SU-DHL-6 (cell line): ENCODE measurements around the gene FCRL5.
"Not testable (repeated sequence)": the region's sequence is repeated elsewhere in the genome, so short reads cannot be mapped to it uniquely, and the experiment has no call there.

Experiments
- EZH2phosphoT487 ChIP-seq: fragments of 200-600 bp; sonication (generic), shearing (Covaris generic); conservative IDR thresholded peaks from 2 replicates; pipeline ENCODE4 v1.6.1; 2018; ENCODE audit warnings: mild to moderate bottlenecking, antibody characterized with exemption, low read length, moderate library complexity, mixed read lengths
- TF ChIP-seq, protein P1 (sequence below): fragments of 200-600 bp; sonication (generic); IDR thresholded peaks from one replicate; pipeline ENCODE4 v1.5.1; 2017; ENCODE audit warnings: antibody characterized with exemption, mild to moderate bottlenecking, low read length, moderate library complexity; ENCODE audit not compliant: insufficient read depth, poor library complexity, severe bottlenecking

DNA sequence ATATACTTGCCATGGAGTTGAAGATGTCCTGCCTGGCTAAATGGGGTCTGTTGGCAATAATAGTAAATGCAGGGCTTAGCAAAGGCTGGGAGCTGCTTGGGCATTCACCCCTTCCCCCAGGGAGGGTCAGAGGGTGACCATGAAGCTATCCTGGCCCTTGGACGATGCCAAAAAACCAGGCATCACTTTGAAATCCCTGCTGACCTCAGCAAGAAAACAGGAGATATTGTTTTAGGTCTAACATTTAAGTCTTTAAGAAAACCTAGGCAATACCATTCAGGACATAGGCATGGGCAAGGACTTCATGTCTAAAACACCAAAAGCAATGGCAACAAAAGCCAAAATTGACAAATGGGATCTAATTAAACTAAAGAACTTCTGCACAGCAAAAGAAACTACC lies 4.2 kb downstream of the FCRL5 start:
- TF ChIP-seq, protein P1, sequence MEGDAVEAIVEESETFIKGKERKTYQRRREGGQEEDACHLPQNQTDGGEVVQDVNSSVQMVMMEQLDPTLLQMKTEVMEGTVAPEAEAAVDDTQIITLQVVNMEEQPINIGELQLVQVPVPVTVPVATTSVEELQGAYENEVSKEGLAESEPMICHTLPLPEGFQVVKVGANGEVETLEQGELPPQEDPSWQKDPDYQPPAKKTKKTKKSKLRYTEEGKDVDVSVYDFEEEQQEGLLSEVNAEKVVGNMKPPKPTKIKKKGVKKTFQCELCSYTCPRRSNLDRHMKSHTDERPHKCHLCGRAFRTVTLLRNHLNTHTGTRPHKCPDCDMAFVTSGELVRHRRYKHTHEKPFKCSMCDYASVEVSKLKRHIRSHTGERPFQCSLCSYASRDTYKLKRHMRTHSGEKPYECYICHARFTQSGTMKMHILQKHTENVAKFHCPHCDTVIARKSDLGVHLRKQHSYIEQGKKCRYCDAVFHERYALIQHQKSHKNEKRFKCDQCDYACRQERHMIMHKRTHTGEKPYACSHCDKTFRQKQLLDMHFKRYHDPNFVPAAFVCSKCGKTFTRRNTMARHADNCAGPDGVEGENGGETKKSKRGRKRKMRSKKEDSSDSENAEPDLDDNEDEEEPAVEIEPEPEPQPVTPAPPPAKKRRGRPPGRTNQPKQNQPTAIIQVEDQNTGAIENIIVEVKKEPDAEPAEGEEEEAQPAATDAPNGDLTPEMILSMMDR, result not testable (repeated sequence)
- TF ChIP-seq EZH2phosphoT487, result not testable (repeated sequence)
